Measurements from ENCODE around the gene SLIT3. TPM values are rescaled to one million over a fixed set of nuclear protein-coding genes. Genes with fewer than 3 reads are reported as not detected.

Gene SLIT3
- total RNA-seq, 1 donor from 2014 or later: 7.4 TPM

DNA sequence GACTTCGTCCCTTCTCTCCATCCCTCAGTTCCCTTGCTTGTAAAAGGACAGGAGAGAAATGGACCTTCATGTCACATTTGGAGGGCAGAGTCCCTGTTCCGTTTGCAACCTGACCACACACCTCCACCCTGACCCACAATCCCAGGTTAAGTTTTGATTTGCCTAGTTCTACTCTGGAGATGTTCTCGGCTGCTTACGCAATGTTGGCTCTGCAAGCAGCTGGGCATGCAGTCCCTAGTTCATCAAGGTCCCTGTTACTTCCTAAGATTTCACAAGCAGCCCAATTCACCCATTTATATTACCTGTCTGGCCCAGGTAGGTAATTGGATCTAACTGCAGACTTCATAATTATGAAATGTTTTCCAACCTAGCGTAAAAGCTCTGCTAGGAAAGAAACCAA lies 28.8 kb downstream of the SLIT3 start:
- no peak for DNase-seq (ENCODE audit: extremely low read depth, low read depth, low spot score)

GRCh38 chr5:169270827-169271226 lies 30.1 kb downstream of the SLIT3 start:
- DNase-seq (ENCODE audit: extremely low read depth, low read depth, low spot score): no peak

- no peak for DNase-seq (ENCODE audit: extremely low read depth, low read depth, low spot score)
Observed at GRCh38 chr5:169268019-169268418, 32.9 kb downstream of the SLIT3 start.

- no peak for DNase-seq (ENCODE audit: extremely low read depth, low read depth, low spot score)
Observed at GRCh38 chr5:169265888-169266287, 35.1 kb downstream of the SLIT3 start.

DNA sequence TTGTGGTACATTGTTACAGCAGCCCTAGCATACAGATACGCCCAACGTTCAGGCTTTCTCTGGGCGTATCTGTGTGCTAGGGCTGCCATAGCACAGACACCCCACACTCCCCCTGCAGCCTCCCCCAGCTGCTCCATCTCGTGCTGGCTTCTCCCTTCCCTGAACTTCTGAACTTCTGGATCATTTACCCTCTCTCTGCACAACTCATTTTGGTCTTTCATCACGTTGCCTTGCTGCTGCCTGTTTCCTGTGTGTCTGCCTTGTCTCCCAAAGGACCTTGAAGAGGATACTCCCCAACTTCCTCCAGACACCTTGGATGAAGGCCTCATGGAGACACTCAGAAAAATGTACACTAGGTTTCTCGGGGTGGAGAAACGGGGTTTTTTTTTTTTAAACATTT lies 37.3 kb downstream of the SLIT3 start:
- no peak for DNase-seq (ENCODE audit: extremely low read depth, low read depth, low spot score)

DNA sequence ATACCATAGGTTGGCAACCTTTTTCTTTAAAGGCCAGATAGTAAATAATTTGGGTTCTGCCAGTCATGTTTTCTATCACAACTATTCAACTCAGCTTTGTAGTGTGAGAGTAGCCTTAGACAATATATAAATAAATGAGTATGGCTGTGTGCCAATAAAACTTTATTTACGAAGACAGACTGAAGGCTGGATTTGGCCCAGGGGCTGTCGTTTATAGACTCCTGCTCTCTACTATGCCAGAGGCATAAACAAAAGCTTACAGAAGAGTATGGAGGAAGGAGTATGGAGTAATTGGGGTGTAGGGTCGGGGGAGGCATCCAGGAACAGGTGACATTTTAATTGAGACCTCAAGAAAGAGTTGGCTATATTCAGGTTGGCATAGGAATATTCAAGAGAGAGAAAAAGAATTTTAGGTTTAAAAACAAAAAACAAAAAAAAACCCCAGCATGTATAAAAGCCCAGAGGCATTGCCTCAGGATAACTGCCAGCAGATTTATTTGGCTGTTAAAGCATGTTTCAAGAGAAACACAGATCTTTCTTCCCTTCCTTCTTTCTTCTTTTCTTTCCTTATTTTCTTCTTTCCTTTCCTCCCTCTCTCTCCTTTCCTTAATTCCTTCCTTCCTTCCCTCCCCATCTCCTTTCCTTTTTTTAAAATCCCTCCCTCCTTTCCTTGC lies 39.9 kb downstream of the SLIT3 start:
- DNase-seq (ENCODE audit: extremely low read depth, low read depth, low spot score): no peak

GRCh38 chr5:169258372-169259000 lies 42.5 kb downstream of the SLIT3 start:
- no peak for DNase-seq (ENCODE audit: extremely low read depth, low read depth, low spot score)

GRCh38 chr5:169256191-169256590 lies 44.7 kb downstream of the SLIT3 start:
- DNase-seq (ENCODE audit: extremely low read depth, low read depth, low spot score): no peak

GRCh38 chr5:169253071-169253470 lies 47.9 kb downstream of the SLIT3 start:
- DNase-seq (ENCODE audit: extremely low read depth, low read depth, low spot score): no peak

DNA sequence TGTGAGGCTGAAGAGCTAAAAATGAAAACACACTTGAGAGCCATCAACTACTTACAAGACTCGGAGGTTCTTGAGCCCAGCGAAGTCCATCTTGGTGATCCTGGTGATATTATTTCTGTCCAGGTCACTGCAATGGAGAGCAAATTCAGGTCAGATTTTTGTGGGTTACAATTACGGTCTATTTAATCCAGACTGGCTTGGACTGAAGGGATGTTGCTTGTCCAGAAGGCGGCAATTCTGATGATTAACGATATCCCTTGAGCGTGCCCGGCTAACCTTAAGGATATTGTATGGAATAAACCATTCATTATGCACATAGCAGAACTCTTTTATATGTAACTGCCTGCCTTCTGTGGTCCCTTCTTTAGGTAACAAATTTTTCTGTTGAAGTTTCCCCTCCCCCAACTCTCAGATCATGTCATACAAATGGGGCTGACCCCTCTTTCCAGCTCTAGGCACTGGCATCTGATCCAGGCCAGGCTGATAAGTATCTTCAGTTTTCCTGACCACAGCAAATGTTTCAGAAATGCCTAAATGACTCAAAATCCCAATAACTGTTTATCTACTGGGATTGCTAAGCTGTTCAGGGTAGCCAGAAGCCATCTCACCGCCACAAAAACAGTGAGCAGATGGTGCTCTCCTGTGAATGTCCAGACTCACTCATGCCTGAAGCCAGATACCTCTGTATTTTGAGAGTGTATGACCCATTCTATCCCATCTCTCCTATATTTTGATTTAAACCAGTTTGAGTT lies 49.4 kb downstream of the SLIT3 start:
- DNase-seq (ENCODE audit: extremely low read depth, low read depth, low spot score): no peak

DNA sequence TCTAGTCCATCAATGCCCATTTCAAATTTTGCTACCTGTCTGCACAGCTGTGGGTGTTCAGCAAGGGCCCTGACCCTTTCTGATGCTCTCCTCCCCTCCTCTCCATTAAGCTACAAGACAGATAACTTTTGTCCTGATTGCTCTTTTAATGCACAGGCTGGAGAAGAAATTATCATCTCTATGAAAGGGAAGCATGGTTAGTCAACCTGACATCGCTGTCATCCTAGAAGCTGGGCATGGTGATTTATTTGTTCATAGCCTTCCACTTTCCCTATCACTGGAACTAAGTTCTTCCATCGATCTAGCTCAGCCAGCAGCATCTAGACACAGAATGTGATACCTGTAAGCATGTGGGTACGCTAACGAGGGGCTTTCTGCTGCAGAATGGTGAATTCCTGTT lies 50.1 kb downstream of the SLIT3 start:
- no peak for DNase-seq (ENCODE audit: extremely low read depth, low read depth, low spot score)

DNA sequence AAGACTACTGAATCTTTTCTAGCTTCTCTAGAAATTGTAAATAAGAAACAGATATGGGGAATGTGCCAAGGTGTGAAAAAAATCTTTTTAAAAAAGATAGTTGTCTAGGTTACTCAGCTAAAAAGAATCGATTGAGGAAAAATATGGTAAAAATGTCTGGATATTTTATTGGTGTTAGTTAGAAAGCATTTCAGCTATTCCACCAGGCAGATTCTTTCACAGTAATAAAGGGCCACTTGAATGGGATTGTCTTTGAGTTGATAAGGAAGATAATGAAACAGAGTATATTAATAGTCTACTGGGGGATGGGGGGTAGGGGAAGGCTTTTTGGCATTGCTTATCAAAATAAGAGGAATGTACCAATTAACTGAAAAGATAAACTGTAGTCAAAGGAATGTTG lies 51.9 kb downstream of the SLIT3 start:
- no peak for DNase-seq (ENCODE audit: extremely low read depth, low read depth, low spot score)

GRCh38 chr5:169248550-169248949 lies 52.4 kb downstream of the SLIT3 start:
- DNase-seq (ENCODE audit: extremely low read depth, low read depth, low spot score): no peak

DNA sequence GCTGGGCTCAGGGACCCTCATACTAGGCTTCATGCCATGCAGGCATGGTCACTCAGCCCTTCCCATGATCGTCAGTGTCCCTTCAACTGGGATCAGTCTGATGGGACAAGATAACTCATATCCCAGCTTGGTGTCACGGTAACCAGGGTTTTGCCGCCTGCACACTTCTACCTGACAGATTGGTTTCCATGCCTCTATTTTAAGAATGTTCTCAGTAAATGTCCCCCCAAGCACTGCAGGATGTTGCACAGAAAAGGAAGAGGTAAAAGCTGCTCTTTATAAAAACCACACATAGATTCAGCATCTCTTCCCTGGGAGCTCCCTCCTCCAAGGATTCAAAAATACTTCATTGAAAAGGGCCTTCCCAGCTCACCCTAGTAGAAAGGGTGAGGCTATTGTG lies 56.1 kb downstream of the SLIT3 start:
- DNase-seq (ENCODE audit: extremely low read depth, low read depth, low spot score): no peak

GRCh38 chr5:169243651-169244422 lies 57.1 kb downstream of the SLIT3 start:
- DNase-seq (ENCODE audit: extremely low read depth, low read depth, low spot score): no peak

DNA sequence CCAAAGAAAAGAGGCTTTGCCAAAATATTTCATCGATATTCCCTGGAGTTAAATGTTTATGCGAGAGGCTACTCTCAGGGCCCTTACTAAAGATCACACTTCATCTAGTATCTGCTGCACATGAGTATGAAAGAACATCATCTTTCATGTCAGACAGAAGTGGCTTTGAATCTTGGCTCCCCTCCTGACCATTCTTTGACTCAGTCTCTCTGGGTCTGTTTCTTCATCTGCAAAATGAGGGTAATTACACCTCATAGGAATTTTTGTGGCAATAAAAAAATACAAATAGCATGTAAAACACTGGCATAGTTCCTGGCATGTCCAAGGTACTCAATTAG lies 58.1 kb downstream of the SLIT3 start:
- no peak for DNase-seq (ENCODE audit: extremely low read depth, low read depth, low spot score)

DNA sequence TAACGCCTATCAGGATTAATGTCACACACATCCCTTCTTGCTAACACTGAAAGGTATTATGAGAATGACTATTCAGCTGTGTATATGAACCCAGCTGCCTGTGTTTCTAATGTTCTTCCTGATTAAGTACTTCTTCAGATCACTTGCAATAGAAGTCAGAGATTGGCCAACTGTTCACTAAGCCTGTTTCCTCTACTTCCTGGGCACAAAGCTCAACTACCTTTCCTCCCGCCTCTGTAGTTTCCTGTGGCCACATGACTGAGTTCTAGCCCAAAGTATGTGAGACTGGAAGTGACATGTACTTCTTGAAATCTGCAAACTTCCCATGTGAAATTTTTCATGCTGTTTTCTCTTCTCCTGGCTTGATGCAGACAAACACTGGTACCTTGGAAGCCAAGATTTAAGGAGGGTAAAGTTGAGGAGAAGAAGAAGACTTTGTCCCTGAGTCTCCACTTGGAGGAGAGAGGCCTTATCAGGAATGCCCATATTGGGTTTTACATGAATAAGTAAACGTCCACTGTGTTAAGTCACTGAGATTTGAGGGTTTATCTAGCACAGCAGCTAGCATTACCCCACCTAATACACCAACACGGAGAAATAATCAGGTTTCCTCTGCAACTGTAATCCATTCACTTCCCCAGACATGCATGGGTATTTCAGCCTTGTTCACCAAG lies 58.6 kb downstream of the SLIT3 start:
- no peak for DNase-seq (ENCODE audit: extremely low read depth, low read depth, low spot score)

- no peak for DNase-seq (ENCODE audit: extremely low read depth, low read depth, low spot score)
Observed at GRCh38 chr5:169229342-169229892, 71.5 kb downstream of the SLIT3 start.

- no peak for DNase-seq (ENCODE audit: extremely low read depth, low read depth, low spot score)
Observed at GRCh38 chr5:169226895-169227294, 74.0 kb downstream of the SLIT3 start.

GRCh38 chr5:169225830-169226356 lies 75.0 kb downstream of the SLIT3 start:
- no peak for DNase-seq (ENCODE audit: extremely low read depth, low read depth, low spot score)

Data from glomerular endothelial cell (primary cell).